GM23248 (cell line): ENCODE measurements around the gene RAD51B.

Source experiments
- EZH2 ChIP-seq: fragments of 200-600 bp; sonication (generic); IDR thresholded peaks from 2 replicates; pipeline ENCODE4 v1.6.1; 2018; ENCODE audit warnings: antibody characterized with exemption, mild to moderate bottlenecking; ENCODE audit not compliant: insufficient read depth, poor library complexity, severe bottlenecking
- EZH2phosphoT487 ChIP-seq: fragments of 200-600 bp; sonication (generic); IDR thresholded peaks from 2 replicates; pipeline ENCODE4 v1.6.1; 2018; ENCODE audit warnings: antibody characterized with exemption, moderate library complexity, mild to moderate bottlenecking, low read depth; ENCODE audit not compliant: insufficient read depth

GRCh38 chr14:68292441-68293215 lies 473.0 kb downstream of the RAD51B start:
- TF ChIP-seq EZH2 (no peak), EZH2phosphoT487 (no peak)
